OCI-LY1 (cell line): Measurements from ENCODE around the gene STXBP6.

Source experiments
- CTCF ChIP-seq: fragments of 200-600 bp; sonication (generic), shearing (Covaris generic); IDR thresholded peaks from 2 replicates; pipeline ENCODE4 v1.5.1; 2017; ENCODE audit warnings: mild to moderate bottlenecking, antibody characterized with exemption, low read length, moderate library complexity, mixed read lengths
- EZH2 ChIP-seq: fragments of 200-600 bp; sonication (generic), shearing (Covaris generic); IDR thresholded peaks from 2 replicates; pipeline ENCODE4 v1.8.0; 2017; ENCODE audit warnings: borderline replicate concordance, mixed run types, mild to moderate bottlenecking, antibody characterized with exemption, low read length, moderate library complexity, mixed read lengths

- TF ChIP-seq EZH2 (no peak), CTCF (no peak)
Observed at GRCh38 chr14:24802236-24802635, 247.7 kb downstream of the STXBP6 start.
